Activated naive CD4-positive, alpha-beta T cell (primary cell): Measurements from ENCODE around the gene TNFRSF6B.
"Not testable (repeated sequence)": the region's sequence is repeated elsewhere in the genome, so short reads cannot be mapped to it uniquely, and the experiment has no call there.

ENCODE experiments used
- DNase-seq, 4 experiments: peaks; one replicate each; lab custom pipeline; 2025; lab: John Stamatoyannopoulos, UW

TNFRSF6B gene

GRCh38 chr20:63708301-63709148 is 12.1 kb downstream of the TNFRSF6B start:
- no peak for DNase-seq

DNA sequence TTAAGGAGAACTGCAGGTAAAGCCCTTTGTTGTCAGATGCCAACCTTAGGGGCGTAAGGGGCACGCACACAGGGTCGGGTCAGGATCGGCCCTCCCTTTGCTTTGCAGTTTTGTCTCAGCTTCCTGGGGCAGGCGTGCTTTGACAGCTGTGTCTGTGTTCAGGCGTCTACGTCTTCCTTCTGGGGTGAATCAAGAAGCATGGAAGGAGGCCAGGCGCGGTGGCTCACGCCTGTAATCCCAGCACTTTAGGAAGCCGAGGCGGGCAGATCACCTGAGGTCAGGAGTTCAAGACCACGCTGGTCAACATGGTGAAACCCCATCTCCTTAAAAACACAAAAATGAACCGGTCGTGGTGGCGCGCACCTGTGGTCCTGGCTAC is 12.7 kb downstream of the TNFRSF6B start:
- DNase-seq, result no peak

DNA sequence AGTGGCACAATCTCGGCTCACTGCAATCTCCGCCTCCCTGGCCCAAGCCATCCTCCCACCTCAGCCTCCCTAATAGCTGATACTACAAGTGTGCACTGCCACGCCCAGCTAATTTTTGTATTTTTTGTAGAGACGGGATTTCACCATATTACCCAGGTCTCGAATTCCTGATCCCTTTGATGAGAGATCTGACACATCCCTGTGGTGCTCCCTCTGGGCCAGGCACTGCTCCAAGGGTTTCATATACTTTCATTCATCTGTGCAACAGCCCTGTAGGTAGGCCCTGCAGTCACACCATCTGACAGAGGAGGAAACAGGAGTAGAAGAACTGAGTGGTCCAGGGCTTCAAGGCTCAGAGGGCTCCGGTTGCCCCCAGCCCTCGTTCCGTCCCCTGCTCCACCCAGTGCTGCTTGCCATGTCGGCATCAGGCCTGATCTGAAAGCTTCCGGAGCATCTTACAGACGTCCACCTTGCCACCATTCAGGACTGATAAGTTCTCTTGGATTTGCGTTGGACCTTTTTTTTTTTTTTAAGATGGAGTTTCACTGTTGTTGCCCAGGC is 14.7 kb downstream of the TNFRSF6B start:
- no peak for DNase-seq

- no peak for DNase-seq
Observed at GRCh38 chr20:63712191-63712590, 15.7 kb downstream of the TNFRSF6B start.

- DNase-seq, result no peak
Observed at GRCh38 chr20:63714858-63715257, 18.4 kb downstream of the TNFRSF6B start.

DNA sequence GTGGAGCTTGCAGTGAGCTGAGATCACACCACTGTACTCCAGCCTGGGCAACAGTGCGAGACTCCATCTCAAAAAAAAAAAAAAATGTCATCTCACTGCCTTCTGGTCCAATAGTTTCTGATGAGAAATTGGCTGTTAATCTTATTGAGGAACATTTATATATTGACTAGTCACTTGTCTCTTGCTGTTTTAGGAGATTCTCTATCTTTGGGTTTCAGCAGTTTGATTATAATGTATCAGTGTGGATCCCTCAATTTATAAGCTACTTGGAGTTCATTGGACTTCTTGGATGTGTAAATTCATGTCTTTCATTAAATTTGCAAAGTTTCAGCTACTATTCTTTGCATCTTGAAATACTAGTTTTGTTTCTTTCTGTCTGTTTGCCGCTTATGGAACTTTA is 22.5 kb downstream of the TNFRSF6B start:
- DNase-seq, result no peak

DNA sequence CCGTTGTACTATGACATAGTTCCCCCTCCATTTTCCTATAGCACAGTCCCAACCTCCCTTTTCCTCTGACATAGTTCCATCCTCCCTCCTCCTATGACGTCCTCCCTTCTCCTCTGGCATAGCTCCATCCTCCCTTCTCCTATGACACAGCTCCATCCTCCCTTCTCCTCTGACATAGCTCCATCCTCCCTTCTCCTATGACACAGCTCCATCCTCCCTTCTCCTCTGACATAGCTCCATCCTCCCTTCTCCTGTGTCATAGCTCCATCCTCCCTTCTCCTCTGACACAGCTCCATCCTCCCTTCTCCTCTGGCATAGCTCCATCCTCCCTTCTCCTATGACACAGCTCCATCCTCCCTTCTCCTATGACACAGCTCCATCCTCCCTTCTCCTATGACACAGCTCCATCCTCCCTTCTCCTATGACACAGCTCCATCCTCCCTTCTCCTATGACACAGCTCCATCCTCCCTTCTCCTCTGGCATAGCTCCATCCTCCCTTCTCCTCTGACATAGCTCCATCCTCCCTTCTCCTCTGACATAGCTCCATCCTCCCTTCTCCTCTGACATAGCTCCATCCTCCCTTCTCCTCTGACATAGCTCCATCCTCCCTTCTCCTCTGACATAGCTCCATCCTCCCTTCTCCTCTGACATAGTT is 26.6 kb downstream of the TNFRSF6B start:
- DNase-seq, result not testable (repeated sequence)

DNA sequence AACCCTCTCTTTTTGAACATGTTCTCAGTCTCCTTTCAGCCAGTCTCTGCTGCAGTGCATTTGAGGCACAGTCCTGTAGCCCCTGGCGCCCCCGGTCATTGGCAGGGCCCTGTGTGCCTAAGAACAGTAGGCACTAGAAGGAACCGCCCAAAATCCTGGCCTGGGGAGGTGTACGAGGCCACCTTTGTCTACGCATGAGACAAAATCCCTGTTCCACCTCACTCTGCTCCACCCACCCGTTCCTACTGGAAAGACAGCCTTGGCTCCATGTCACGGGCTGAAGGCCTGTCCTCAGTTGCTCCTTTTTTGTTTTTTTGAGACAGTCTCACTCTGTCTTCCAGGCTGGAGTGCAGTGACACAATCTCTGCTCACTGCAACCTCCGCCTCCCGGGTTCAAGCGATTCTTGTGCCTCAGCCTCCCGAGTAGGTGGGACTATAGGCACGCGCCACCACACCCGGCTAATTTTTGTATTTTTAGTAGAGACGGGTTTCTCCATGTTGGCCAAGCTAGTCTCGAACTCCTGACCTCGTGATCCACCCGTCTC is 33.8 kb downstream of the TNFRSF6B start:
- not testable (repeated sequence) for DNase-seq

GRCh38 chr20:63731410-63731809 is 35.0 kb downstream of the TNFRSF6B start:
- no peak for DNase-seq

GRCh38 chr20:63732118-63733095 is 36.0 kb downstream of the TNFRSF6B start:
- DNase-seq, result no peak

GRCh38 chr20:63733117-63733516 is 36.7 kb downstream of the TNFRSF6B start:
- no peak for DNase-seq

GRCh38 chr20:63733579-63734081 is 37.2 kb downstream of the TNFRSF6B start:
- no peak for DNase-seq

GRCh38 chr20:63734111-63734945 is 37.9 kb downstream of the TNFRSF6B start:
- DNase-seq, result no peak

DNA sequence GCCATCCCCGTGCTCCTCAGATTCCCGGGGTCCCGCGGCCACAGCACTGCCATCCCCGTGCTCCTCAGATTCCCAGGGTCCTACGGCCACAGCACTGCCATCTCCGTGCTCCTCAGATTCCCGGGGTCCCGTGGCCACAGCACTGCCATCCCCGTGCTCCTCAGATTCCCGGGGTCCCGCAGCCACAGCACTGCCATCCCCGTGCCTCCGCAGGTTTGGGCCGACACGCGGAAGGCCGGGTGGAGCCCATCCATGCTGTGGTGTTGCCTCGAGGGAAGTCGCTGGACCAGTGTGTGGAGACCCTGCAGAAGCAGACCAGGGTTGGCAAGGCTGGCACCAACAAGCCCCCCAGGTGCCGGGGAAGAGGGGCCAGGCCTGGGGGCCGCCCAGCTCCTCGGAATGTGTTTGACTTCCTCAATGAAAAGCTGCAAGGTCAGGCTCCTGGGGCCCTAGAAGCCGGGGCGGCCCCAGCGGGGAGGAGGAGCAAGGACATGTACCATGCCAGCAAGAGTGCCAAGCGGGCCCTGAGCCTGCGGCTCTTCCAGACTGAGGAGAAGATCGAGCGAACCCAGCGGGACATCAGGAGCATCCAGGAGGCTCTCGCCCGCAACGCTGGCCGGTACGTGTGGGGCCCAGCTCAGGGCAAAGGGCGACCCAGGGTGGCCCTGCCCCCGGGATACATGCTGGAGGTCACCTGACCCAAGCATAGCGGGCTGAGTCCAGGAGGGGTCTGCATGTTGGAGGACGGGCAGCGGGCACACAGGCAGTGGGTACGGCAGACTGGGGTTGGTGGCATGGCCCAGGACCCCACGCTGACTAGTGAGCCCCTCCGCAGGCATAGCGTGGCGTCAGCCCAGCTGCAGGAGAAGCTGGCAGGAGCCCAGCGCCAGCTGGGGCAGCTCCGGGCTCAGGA is 38.8 kb downstream of the TNFRSF6B start:
- DNase-seq, result no peak

DNA sequence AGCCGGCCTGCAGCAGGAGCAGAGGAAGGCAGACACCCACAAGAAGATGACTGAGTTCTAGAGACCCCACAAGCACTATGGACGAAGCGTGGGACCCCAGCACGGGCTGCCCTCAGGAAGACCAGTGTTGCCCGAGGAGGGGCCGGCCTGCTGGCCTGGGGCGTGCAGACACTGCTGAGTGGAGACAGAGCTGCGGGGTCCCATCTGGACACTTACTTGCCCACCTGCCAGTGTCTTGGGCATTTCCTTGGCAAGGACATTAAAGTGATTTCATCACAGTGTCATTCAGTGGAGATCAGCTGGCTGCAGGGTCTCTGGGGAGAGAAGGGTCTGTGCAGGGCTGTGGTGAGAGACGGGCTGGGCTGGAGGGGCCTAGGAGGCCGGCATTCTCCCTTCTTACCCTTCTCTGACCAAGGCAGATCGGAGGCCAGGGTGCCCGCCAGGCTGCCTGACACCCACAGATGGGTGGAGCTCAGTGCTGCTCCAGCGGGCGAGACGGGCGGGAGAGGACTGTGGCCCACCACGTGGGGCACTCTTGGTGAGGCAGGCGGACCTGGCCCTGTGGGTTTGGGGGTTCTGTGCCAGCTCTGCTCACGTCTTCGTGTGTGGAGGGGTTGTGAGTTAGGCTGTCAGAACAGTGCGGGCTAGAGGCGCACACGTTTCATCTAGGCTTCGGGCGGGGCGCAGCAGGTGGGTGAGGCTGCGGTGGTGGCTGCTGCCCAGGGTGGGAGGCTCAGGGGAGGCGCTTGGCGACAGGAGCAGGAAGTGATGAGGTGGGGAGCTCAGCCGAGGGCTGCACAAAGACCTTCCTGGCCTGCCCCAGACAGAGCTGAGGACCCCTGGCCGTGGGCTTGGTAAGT is 39.6 kb downstream of the TNFRSF6B start, which contains the start of gene LIME1:
Gene LIME1 (plus strand): TSS at position 806 of the 860 bp plus-strand sequence. CDS start 886 bp downstream, outside the sequence.
- DNase-seq, result peak in 2 of 4 experiments; percentile 54 to 78

DNA sequence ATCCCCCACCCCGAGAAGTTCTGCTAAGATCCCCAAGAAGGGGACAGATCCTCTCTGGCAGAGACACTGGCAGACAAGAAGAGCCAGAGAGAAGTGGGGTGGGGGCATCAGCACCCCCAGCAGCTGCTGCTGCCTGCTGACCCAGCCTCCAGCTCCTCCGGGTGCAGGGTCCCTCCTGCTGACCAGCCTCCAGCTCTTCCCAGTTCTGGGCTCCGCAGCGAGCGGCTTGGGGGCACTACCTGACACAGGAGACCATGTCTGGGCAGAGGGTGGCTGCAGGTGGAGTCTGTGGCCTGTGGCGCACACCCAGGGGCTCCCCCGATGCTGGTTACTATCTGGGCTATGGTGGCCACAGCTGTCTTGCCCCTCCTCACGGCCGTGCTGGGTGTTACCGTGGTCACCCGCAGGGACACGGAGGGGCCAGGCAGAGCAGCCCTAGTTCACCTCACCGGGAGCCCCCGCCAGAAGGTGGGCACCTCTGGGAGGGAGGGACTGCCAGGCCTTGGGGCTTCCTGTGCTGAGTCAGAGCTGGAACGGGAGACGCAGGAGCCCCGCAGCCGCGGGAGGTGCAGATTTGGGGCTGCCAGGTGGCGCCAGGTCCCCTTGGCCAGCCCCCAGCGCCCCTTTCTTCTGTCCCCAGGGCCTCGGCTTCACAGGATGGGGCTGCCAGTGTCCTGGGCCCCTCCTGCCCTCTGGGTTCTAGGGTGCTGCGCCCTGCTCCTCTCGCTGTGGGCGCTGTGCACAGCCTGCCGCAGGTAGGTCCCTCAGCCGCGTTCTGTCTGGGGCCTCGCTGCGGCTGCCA is 40.6 kb downstream of the TNFRSF6B start:
- peak in 2 of 4 experiments; percentile 33 to 44 for DNase-seq

DNA sequence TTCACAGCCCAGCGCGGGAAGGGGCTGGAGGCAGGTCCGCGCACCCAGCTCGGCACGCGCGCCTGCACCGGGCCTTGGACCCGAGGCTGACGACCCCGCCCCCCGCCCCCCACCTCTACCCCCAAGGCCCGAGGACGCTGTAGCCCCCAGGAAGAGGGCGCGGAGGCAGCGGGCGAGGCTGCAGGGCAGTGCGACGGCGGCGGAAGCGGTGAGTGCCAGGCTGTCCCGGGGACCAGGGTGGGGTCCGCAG is 41.2 kb downstream of the TNFRSF6B start:
- no peak for DNase-seq
